ENCODE measurements around the gene IRAK2.
"Not testable (repeated sequence)": the region's sequence is repeated elsewhere in the genome, so short reads cannot be mapped to it uniquely, and the experiment has no call there.

Gene IRAK2

DNA sequence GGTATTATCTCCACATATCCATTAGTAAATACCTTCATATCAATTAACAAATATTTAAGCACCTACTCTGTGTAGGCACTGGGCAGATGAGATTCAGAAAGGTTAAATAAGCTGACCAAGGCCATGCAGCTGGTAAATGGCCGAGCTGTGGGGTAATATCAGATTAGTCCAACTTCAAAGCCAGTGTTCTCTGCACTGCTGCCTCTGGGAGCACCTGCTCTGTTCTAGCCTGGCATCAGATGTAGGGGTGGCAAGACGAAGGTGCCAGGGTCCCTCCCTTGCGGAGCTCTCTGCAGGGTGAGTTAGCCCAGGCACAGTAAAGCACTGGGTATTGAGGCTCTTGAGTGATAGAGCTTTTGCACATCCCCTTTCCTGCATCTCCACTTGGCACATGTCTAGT lies 89.0 kb downstream of the IRAK2 start:
- no peak for DNase-seq (ENCODE audit: low read depth in 2 of 2)

DNA sequence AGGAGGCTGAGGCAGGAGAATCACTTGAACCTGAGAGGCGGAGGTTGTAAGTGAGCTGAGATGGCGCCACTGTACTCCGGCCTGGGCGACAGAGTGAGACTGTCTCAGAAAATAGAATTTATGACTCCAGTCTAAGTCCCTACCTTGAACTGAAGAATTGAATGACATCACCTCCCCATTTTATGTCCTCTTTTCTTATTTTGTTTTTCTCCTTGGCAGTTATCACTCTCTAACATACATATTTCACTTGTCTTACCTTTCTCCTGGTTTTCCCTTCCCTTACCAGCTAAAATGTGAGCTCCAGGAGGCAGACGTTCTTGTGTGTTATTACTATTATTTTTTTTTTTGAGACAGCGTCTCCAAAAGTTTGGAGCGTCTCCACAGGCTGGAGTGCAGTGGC lies 91.1 kb downstream of the IRAK2 start:
- DNase-seq (ENCODE audit: low read depth in 2 of 2) = no peak

- no peak for DNase-seq (ENCODE audit: low read depth in 2 of 2)
These were observed 94.3 kb downstream of the IRAK2 start for GRCh38 chr3:10259036-10259435.

GRCh38 chr3:10259798-10260197 lies 95.1 kb downstream of the IRAK2 start:
- no peak for DNase-seq (ENCODE audit: low read depth in 2 of 2)

DNA sequence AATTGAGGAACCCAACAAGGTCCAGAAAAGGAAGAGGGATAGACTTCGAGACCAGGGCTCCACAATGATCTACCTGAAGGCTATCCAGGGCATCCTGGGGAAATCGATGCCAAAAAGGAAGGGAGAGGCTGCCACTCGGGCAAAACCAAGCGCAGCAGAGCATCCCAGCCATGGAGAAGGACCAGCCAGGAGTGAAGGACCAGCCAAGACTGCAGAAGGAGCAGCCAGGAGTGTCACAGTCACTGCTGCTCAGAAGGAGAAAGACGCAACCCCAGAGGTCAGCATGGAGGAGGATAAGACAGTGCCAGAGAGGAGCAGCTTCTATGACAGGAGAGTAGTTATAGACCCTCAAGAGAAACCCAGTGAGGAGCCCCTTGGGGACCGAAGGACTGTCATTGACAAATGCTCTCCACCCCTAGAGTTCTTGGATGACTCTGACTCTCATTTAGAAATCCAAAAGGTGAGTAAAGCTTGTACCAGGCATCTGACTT lies 95.5 kb downstream of the IRAK2 start:
- DNase-seq (ENCODE audit: low read depth in 2 of 2) = no peak

GRCh38 chr3:10262027-10262426 lies 97.3 kb downstream of the IRAK2 start:
- DNase-seq (ENCODE audit: low read depth in 2 of 2) = no peak

DNA sequence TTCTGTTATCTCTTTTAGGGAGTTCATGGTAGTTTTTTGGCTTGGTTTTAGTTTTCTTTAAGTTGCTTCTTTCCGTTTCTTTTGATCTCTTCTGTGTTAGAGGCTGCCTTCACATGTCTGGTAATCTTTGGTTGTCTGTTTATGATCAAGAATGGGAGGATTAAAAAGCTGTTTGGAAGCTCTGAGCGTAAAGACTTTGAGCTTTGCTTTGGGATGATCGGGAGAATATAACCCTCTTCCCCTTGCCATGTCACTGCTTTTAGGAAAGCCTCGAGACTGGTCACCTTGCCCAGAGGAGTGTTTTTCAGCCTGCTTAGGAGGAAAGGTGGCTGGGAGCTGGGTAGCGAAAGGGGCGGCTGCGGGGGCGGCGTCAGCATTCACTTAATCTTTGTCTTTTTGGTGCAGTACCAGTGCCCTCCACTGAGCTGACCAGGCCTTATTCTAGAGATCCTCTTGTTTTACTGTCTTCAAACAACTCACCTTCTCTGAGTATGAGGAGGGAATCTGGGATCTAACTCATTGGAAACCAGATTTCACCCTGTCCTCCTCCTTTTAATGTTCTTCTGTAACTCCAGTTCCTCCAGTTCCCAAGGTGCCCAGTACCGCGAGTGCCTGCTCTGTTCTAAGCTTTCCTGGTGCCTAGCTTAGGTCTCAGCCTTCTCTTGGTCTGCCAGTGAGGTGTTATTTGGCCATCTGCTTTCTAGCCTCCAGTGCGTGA lies 99.1 kb downstream of the IRAK2 start:
- DNase-seq (ENCODE audit: low read depth in 2 of 2) = no peak

DNA sequence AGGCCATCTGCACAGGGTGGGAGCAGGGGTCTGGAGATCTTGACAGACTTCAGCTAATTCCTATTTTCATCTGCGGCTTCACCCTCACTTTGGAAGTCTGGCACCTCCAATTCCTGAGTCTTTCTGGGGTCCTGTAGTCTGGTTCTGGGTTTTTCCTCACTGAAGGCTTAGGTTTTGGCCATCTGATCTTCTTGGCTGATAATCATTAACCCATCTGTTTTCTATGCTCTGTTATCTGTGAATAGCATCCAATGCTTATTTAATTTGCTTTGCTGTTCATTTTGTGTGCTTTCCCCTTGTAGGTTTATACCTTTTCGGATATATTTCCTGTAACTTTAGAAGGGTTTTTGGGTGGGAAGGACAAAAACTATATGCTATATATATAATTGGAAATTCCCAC lies 101.1 kb downstream of the IRAK2 start:
- no peak for DNase-seq (ENCODE audit: low read depth in 2 of 2)

DNA sequence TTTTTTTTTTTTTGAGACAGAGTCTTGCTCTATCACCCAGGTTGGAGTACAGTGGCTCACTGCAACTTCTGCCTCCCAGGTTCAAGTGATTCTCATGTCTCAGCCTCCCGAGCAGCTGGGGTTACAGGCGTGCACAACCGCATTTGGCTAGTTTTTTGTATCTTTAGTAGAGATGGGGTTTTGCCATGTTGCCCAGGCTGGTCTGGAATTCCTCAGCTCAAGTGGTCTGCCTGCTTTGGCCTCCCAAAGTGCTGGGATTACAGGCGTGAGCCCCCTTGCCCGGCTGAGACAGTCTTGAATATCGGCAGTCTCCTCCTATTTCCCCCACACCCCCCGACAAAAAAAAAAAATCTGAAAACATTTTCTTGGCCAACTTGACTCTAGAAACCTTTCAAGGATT lies 102.2 kb downstream of the IRAK2 start:
- DNase-seq (ENCODE audit: low read depth in 2 of 2) = not testable (repeated sequence)

DNA sequence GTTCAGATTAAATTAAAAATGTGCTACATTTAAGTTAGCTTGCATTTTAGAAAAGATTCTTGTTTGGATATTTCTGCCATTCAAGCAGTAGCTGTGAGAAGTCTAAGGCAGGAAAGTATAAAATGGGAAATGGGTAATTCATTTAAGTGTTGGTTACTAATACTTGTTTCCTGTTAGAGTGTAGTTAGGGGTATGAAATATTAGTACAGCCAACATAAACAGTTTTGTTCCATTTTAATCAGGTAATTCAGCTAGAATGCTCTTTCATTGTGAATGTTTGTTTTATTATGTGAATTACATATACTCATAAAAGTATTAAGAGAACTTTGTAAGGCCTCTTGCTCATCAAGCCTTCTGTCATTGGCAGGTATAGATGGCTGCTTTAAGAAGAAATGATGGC lies 103.4 kb downstream of the IRAK2 start:
- no peak for DNase-seq (ENCODE audit: low read depth in 2 of 2)

DNA sequence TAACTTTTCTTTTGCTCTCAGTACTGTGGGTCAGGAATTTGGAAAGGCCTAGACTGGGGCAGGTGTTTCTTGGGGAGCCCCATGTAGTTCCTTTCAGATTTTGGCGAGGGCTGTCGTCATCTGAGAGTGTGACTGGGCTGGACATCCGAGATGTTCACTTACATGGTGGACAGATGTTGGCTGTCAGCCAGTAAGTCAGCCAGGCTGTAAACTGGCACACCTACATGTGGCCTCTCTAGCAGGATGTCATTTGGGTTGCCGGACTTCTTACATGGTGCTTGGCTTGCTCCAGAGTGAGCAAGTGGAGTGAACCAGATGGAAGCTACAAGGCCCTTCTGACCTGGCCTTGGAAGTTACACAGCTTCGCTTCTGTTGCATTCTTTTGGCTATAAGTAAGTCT lies 104.2 kb downstream of the IRAK2 start:
- no peak for DNase-seq (ENCODE audit: low read depth in 2 of 2)

DNA sequence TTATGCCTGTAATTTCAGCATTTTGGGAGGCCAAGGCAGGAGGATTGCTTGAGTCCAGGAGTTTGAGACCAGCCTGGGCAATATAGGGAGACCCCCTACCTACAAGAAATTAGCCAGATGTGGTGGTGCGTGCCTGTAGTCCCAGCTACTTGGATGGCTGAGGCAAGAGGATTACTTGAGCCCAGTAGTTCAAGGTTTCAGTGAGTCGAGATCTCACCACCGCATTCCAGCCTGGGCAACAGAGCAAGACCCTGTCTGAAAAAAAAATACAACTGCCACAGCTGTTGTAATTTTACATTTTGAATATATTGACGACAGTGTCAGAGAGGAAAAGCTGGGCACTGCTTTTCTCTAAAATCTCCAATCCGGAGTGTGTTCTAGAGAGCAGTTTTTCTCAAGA lies 104.7 kb downstream of the IRAK2 start:
- DNase-seq (ENCODE audit: low read depth in 2 of 2) = no peak

- not testable (repeated sequence) for DNase-seq (ENCODE audit: low read depth in 2 of 2)
These were observed 107.8 kb downstream of the IRAK2 start for GRCh38 chr3:10272476-10272875.

DNA sequence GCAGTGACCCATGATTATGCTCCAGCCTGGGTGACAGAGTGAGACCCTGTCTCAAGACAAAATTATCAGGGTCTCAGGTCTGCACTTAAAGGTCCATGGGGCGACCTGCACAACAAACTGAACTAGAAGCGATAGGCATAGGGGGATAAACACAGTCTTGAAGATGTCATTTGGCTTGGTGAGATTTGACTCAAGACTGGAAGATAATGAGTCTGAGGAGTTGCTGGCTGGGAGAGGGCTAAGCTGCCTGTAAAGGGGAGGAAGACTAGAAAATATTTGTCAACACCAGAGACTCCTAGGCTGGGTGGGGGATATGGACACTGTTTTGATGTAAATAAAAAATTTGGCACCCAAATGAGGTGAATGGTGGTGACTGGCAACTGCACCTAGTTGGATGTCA lies 108.3 kb downstream of the IRAK2 start:
- no peak for DNase-seq (ENCODE audit: low read depth in 2 of 2)

DNA sequence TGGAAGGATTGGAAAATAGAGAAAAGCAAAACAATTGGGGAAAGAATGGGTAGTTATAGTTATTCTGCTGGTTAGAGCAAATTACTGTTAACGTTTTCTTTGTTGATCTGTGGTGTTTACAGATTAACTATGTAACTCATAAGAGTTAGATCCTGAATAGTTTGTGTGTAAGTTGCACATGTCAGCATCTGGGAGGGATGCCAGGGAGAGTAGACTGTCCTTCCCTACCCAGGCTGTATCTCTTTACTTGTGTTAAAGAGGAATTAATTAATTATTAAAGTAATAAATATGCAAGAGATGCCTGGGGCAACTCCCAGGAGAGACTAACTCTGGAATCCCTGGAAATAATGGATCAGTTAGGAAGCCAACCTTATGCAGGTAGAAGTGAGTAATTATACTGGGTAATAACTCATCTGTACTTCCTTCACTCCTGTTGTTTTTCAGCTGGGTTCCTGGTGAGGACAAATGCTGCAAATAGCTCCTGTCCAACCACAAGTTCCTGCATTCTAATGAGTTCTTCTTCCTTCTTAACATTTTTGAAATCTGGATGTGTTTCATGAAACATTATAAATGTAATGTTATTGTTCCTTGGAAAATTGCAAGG lies 109.1 kb downstream of the IRAK2 start:
- no peak for DNase-seq (ENCODE audit: low read depth in 2 of 2)

DNA sequence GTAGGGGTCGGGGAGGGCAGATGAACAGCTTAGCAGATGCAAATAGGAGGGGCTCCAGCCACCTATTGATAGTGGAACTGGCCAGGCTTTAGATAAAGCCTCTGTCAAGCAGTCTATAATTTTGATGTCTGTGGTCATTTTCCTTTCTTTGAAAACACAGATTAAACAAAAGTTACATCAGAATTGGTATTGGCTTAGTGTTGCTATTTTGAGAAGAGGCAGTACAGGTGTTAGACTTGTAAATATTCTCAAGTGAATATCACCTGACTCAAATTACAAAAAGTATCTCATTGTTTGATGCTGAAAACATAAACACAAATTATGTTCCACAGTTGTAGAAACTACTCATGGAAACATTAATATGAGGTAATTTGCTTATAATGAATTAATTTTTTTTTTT lies 109.9 kb downstream of the IRAK2 start:
- DNase-seq (ENCODE audit: low read depth in 2 of 2) = no peak

DNA sequence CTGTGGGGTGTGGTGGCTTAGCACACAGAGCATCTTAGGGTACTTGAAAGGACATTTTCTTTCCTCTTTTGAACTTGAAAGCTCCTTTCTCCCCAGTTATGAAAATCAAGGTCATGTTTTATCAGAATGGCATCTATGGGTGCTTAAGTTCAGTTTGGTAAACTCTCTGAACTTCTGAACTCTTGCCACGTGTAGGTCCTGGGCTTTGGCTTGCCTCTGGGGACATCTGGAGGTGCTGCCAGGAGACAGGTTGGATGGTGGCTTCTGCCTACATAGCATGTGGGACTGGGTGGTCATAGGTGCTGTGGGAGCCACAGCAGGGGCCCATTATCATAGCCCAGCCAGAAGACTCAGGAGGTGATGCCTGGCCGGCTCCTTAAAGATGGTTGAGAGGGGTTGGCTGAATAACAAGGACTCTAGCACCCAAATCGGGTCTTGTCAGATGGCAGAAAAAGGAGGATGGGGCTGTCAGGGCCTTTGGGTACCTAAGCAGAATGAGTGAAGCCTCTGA lies 112.5 kb downstream of the IRAK2 start:
- DNase-seq (ENCODE audit: low read depth in 2 of 2) = no peak

DNA sequence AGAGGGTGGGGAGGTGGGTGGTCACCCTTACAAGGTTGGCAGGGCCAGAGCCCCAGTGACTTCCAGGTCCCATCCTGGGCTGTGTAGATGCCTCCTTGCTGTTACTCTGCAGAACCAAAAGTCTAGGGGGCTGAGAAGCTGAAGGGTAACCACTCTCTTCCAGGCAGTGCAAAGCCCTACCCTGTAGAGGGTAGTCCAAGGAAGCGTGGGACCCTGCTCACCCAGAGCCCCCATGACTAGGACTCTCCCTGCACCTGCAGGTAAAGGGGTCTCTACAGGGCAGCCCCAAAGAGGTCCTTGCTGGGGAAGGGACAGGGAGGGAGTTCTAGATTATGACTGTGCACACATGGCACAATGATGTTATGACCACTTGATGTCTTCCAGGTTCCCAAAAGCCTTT lies 113.8 kb downstream of the IRAK2 start:
- no peak for DNase-seq (ENCODE audit: low read depth in 2 of 2)

DNA sequence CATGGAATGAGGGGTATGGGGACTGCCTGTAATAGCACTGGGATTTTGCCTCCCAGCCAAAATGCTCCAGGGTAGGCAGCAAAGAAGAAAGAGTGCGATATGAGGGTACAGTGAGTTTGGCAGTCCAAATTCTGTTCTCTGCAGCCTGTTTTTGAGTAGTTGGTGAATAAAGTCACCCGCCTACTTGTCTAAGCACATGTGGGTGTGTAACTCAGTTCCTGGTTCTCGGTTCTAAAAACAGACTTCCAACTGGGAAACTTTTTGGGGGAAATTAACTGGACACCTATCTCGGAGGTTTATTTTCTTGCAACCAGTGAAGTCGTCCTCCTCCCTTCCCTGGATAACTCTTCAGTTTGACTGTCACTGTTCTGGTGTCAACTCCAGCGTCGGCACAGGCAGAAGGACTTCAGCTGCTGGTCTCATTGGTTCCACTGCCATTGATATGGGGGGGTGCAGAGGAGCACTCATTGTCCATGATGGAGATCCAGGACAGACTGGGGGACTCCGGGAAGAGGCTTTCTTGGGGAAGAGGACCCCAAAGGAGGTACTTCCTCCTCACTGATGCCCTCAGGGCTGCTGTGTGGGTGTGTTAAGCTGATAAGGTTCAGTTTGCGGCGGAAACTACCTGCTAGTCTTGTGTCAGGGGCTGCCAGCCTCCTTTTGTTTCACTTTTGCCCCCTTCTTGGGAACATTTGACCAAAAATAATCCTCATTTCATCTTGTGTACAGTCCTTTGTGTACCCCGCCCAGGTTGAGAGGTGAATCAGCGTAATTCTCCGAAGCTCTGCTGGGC lies 114.9 kb downstream of the IRAK2 start:
- DNase-seq (ENCODE audit: low read depth in 2 of 2) = no peak

GRCh38 chr3:10280177-10280529 lies 115.4 kb downstream of the IRAK2 start:
- no peak for DNase-seq (ENCODE audit: low read depth in 2 of 2)

- no peak for DNase-seq (ENCODE audit: low read depth in 2 of 2)
These were observed 115.9 kb downstream of the IRAK2 start for GRCh38 chr3:10280571-10280970.

- peak in 1 of 2 experiments; percentile 3 for DNase-seq (ENCODE audit: low read depth in 2 of 2)
These were observed 117.2 kb downstream of the IRAK2 start for GRCh38 chr3:10281951-10282350.

- DNase-seq (ENCODE audit: low read depth in 2 of 2) = no peak
These were observed 118.9 kb downstream of the IRAK2 start for GRCh38 chr3:10283638-10284037.
